Stimulated activated naive CD4-positive, alpha-beta T cell treated with Interleukin-2 at 50 U/mL for 16 hours (primary cell): ENCODE measurements around the gene GUCD1.
"Not testable (repeated sequence)": the region's sequence is repeated elsewhere in the genome, so short reads cannot be mapped to it uniquely, and the experiment has no call there.

ENCODE experiments used
- DNase-seq: peaks from one replicate; lab custom pipeline; 2025; lab: John Stamatoyannopoulos, UW

Gene GUCD1

GRCh38 chr22:24565077-24565476 is 10.1 kb upstream of the GUCD1 start:
- DNase-seq = no peak

- no peak for DNase-seq
Measured at GRCh38 chr22:24564376-24565058, 9.6 kb upstream of the GUCD1 start.

- no peak for DNase-seq
Measured at GRCh38 chr22:24563246-24563645, 8.3 kb upstream of the GUCD1 start.

- no peak for DNase-seq
Measured at GRCh38 chr22:24559471-24559870, 4.5 kb upstream of the GUCD1 start.

- DNase-seq = peak; percentile 99
Measured at GRCh38 chr22:24555165-24556039, 464 bp upstream of the GUCD1 start, which contains the start of gene SNRPD3. TSS of gene SNRPD3 (plus strand) at chr22:24555999. CDS start at chr22:24557675, 1,676 bp downstream.

GRCh38 chr22:24553597-24554312 is 1.2 kb downstream of the GUCD1 start:
- DNase-seq = no peak

- DNase-seq = not testable (repeated sequence)
Measured at GRCh38 chr22:24552503-24553286, 2.2 kb downstream of the GUCD1 start.

- no peak for DNase-seq
Measured at GRCh38 chr22:24550902-24551435, 4.0 kb downstream of the GUCD1 start.

- DNase-seq = no peak
Measured at GRCh38 chr22:24550028-24550901, 4.7 kb downstream of the GUCD1 start.

GRCh38 chr22:24548812-24549211 is 6.1 kb downstream of the GUCD1 start:
- DNase-seq = no peak

GRCh38 chr22:24543679-24544243 is 11.2 kb downstream of the GUCD1 start:
- DNase-seq = no peak

- no peak for DNase-seq
Measured at GRCh38 chr22:24543185-24543601, 11.7 kb downstream of the GUCD1 start.

GRCh38 chr22:24542641-24543040 is 12.3 kb downstream of the GUCD1 start:
- no peak for DNase-seq

- DNase-seq = no peak
Measured at GRCh38 chr22:24541681-24542515, 13.0 kb downstream of the GUCD1 start.

- DNase-seq = no peak
Measured at GRCh38 chr22:24540470-24540869, 14.5 kb downstream of the GUCD1 start.

- no peak for DNase-seq
Measured at GRCh38 chr22:24536089-24536488, 18.8 kb downstream of the GUCD1 start.

GRCh38 chr22:24535348-24535747 is 19.6 kb downstream of the GUCD1 start:
- DNase-seq = no peak

- DNase-seq = no peak
Measured at GRCh38 chr22:24532075-24532474, 22.9 kb downstream of the GUCD1 start.

- DNase-seq = not testable (repeated sequence)
Measured at GRCh38 chr22:24530968-24531367, 24.0 kb downstream of the GUCD1 start.
